ENCODE measurements around the gene ANAPC16.

ANAPC16 gene

DNA sequence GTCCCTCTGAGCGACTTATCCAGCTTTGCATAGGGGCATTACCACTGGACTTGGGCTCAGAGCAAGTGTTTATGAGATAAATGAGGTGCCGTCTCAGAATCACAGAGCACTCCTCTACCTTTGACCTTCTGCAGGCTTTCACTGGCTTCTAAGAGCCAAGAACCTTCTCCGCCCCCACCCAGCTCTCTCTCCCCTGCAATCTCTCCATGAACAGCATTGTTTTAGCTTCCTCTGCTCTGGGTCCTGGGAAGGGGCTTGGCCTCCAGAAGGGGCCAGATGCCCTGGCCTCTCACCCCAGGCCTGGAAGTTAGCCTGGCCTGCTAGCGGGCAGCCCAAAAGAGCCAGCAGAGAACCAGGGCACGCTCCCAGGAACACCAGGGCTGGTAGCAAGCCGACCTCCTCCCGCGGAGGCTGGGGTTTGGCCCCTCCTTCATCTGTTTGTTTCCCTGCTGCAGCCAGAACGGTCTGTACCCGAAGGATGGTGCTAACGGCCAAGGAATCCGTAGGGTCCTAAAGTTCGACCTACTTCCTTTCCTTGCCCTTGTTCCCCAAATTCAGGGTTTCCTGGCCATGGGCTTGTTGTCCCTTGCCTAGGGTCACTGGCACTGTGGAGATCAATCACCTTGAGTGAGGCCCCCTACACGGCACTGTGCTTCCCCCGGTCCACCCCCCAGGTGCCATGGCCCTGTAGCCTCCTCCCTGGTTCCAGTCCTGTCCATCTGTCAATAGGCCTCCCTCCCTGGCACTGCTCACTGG is 39.2 kb downstream of the ANAPC16 start:
- Histone ChIP-seq H3K27me3 (ENCODE audit: insufficient read depth, low read depth, severe bottlenecking) (no peaks in the 10 kb centered on the region), H3K9me3 (ENCODE audit: severe bottlenecking) (no peaks in the 10 kb centered on the region), H3K4me3 (ENCODE audit: low read depth, low read length) (no peak overlapping the region), H3K27ac (peak overlapping the region; percentile 73), H3K36me3 (no peaks in the 10 kb centered on the region)
- TF ChIP-seq, protein P1, sequence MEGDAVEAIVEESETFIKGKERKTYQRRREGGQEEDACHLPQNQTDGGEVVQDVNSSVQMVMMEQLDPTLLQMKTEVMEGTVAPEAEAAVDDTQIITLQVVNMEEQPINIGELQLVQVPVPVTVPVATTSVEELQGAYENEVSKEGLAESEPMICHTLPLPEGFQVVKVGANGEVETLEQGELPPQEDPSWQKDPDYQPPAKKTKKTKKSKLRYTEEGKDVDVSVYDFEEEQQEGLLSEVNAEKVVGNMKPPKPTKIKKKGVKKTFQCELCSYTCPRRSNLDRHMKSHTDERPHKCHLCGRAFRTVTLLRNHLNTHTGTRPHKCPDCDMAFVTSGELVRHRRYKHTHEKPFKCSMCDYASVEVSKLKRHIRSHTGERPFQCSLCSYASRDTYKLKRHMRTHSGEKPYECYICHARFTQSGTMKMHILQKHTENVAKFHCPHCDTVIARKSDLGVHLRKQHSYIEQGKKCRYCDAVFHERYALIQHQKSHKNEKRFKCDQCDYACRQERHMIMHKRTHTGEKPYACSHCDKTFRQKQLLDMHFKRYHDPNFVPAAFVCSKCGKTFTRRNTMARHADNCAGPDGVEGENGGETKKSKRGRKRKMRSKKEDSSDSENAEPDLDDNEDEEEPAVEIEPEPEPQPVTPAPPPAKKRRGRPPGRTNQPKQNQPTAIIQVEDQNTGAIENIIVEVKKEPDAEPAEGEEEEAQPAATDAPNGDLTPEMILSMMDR (IDR thresholded peaks at IDR 0.05; ENCODE audit: low read depth, low read length), result no peak
- peak; percentile 58 for DNase-seq

DNA sequence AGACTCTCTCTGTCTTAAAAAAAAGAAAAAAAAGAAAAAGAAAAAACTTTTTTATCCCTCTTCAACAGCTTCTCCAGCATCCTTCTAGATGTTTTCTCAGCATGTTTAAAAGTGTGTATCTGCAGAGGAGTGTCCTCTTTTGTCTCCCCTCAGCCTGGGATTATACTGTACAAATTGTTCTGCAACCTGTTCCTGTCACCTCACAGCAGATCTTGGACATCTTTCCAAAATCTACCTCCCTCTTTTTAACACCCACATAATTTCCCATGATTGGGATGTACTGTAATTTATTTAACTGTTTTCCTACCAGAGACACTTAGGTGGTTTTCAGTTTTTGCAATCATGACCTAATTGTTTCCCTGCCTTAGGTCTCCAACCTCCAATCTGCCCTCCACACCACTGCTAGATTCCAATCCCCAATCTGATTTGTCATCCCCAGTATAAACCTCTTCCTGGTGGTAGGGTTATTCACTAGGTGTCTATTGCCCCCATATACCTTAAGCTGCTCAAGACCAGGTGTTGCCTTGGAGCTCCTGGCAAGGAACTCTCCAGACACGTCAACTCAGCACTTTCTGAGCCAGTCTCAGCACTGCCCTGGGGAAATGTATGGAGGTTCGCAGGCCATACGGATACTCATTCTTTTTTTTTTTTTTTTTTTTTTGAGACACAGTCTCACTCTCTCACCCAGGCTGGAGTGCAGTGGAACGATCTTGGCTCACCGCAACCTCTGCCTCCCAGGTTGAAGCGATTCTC is 40.3 kb downstream of the ANAPC16 start:
- no peaks in the 10 kb centered on the region for H3K27me3 ChIP-seq (ENCODE audit: insufficient read depth, low read depth, severe bottlenecking)
- no peak overlapping the region for H3K4me3 ChIP-seq (ENCODE audit: low read depth, low read length)
- no peaks in the 10 kb centered on the region for H3K9me3 ChIP-seq (ENCODE audit: severe bottlenecking)
- no peaks in the 10 kb centered on the region for H3K36me3 ChIP-seq
- DNase-seq, result no peak
- TF ChIP-seq, protein P1 (IDR thresholded peaks at IDR 0.05; ENCODE audit: low read depth, low read length), result no peak
- H3K27ac ChIP-seq, result no peak overlapping the region

DNA sequence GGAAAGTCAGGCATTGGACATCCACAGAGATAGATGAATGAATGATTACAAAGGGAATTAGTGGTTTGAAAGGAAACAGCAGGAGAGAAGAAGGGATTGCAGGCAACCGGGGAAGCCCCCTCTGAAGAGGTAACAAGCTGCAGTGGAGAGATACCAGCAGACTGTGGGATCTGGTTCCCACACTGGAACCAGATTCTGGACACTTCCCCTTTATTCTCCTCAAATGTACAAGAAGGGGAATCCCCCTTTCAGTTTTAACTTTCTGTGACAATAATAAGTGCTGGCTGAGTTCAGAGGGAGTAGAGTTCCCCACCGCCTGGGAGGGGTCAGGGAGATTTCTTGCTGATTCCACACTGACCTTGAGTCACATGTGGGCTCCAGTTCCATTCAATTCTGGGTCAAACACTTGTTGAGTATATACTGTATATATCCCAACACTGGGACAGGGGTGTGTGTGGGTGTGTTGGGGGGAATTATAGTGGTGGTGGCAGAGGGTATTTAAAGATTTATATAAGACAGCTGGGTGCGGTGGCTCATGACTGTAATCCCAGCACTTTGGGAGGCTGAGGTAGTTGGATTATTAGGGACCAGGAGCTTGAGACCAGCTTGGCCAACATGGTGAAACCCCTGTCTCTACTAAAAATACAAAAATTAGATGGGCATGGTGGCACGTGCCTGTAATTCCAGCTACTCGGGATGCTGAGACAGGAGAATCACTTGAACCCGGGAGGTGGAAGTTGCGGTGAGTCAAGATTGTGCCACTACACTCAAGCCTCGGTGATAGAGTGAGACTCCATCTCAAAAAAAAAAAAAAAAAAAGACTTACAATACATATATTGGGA is 41.5 kb downstream of the ANAPC16 start:
- H3K4me3 ChIP-seq (ENCODE audit: low read depth, low read length), result no peak overlapping the region
- H3K9me3 ChIP-seq (ENCODE audit: severe bottlenecking), result no peaks in the 10 kb centered on the region
- no peaks in the 10 kb centered on the region for H3K36me3 ChIP-seq
- H3K27me3 ChIP-seq (ENCODE audit: insufficient read depth, low read depth, severe bottlenecking), result no peaks in the 10 kb centered on the region
- TF ChIP-seq, protein P1 (IDR thresholded peaks at IDR 0.05; ENCODE audit: low read depth, low read length), result no peak
- no peak overlapping the region for H3K27ac ChIP-seq
- DNase-seq, result no peak

DNA sequence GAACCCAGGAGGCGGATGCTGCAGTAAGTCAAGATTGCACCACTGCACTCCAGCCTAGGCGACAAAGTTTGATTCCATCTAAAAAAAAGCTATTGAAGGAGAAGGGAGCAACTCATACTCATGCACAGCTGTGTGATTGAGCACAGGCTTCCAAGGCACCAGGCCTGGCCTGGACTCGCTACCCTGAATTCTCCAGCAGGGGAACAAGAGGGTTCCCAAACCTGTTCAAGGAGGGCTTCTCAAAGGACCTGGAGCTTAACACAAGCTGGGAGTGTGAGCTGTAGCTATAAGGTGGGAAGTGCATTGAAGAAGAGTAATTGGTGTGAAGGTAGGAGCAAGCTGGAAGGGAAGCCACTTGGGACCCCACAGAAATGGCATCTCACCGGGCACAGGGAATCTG is 42.8 kb downstream of the ANAPC16 start:
- TF ChIP-seq, protein P1 (IDR thresholded peaks at IDR 0.05; ENCODE audit: low read depth, low read length), result no peak
- Histone ChIP-seq H3K9me3 (ENCODE audit: severe bottlenecking) (peaks cover 2% of the 10 kb centered on the region), H3K27me3 (ENCODE audit: insufficient read depth, low read depth, severe bottlenecking) (no peaks in the 10 kb centered on the region), H3K36me3 (no peaks in the 10 kb centered on the region), H3K4me3 (ENCODE audit: low read depth, low read length) (no peak overlapping the region), H3K27ac (no peak overlapping the region)
- DNase-seq, result no peak

DNA sequence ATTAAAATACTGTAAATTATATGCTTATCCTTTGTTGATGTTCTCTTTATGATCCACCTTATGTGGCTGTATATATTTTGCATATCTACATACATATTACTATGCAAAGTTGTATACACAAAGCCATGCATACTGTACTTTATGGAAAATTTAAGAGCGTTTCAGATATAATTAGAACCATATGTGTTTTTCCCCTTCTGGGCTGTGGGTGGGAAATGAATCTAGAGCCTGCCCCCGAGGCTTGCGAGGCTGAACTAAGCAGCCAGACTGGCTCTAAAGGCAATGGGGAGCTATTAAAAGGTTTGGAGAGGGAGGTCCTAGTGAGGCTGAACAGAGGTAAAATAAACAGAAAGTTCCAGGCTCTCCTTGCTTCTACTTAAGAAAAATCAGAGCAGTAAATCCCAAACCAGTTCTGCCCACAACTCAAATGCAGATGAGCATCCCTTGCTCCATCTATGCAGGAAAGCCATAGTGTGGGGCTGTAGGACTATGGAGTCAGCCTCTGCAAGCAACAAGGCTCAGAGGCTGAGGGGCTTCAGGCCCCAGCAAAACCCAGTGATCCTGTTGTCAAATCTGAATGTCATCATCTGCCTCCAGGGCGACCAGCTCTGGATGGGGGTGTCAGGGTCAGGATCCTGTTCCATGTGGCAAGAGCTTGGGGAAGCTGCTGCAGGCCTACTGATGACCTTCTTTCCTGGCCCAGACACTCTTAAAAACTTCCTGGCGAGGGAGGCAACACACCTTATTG is 43.9 kb downstream of the ANAPC16 start:
- Histone ChIP-seq H3K4me3 (ENCODE audit: low read depth, low read length) (no peak overlapping the region), H3K9me3 (ENCODE audit: severe bottlenecking) (peaks cover 2% of the 10 kb centered on the region), H3K36me3 (no peaks in the 10 kb centered on the region), H3K27me3 (ENCODE audit: insufficient read depth, low read depth, severe bottlenecking) (no peaks in the 10 kb centered on the region), H3K27ac (peak overlapping the region; percentile 84)
- no peak for DNase-seq
- TF ChIP-seq, protein P1 (IDR thresholded peaks at IDR 0.05; ENCODE audit: low read depth, low read length), result no peak

Measured in WERI-Rb-1 (cell line).